WTC11 (cell line): ENCODE measurements around the gene NHERF1. TPM values are rescaled to one million over a fixed set of nuclear protein-coding genes. Genes with fewer than 3 reads are reported as not detected.

Experiments
- ATAC-seq: fragments of 200-7000 bp; cut with Tn5 transposase; 2 replicates; pipeline ENCODE4 v1.10.0; 2021; ENCODE audit warnings: mild to moderate bottlenecking, moderate library complexity
- CTCF ChIA-PET: fragments of 300-600 bp; sonication (Branson Sonifier 250); formaldehyde crosslinking; loops from one replicate; lab custom pipeline; 2021; ENCODE audit warnings: antibody characterized with exemption; lab: Charles Lee
- POLR2A ChIA-PET: fragments of 350-600 bp; sonication (Branson Sonifier 250); formaldehyde crosslinking; loops from one replicate; lab custom pipeline; 2021; ENCODE audit warnings: antibody characterized with exemption; lab: Charles Lee
- DNase-seq: peaks from one replicate; pipeline ENCODE4 v3.0.0; 2021; ENCODE audit warnings: low spot score
- H3K27ac Mint-ChIP-seq: 2 replicates; pipeline ENCODE4 v1.8.0; 2021; ENCODE audit warnings: mixed read lengths
- H3K27me3 Mint-ChIP-seq: 2 replicates; pipeline ENCODE4 v1.8.0; 2021; ENCODE audit warnings: low read depth, mild to moderate bottlenecking, moderate library complexity, mixed read lengths
- H3K36me3 Mint-ChIP-seq: 2 replicates; pipeline ENCODE4 v1.8.0; 2021; ENCODE audit warnings: mixed read lengths
- H3K4me1 Mint-ChIP-seq: 2 replicates; pipeline ENCODE4 v1.8.0; 2022; ENCODE audit warnings: mixed read lengths
- H3K4me3 Mint-ChIP-seq: 2 replicates; pipeline ENCODE4 v1.8.0; 2021; ENCODE audit warnings: mild to moderate bottlenecking, moderate library complexity, mixed read lengths
- H3K9me3 Mint-ChIP-seq: 2 replicates; pipeline ENCODE4 v1.8.0; 2021; ENCODE audit warnings: mixed read lengths
- ESRRA ChIP-seq: sonication (generic); formaldehyde crosslinking; IDR thresholded peaks from 2 replicates; pipeline ENCODE4 v1.8.1; 2022; ENCODE audit warnings: mild to moderate bottlenecking, missing genetic modification reagents, borderline replicate concordance
- FOXK1 ChIP-seq: sonication (generic); formaldehyde crosslinking; IDR thresholded peaks from 2 replicates; pipeline ENCODE4 v1.8.0; 2022; ENCODE audit warnings: mild to moderate bottlenecking, moderate library complexity, missing genetic modification reagents
- GABPB1 ChIP-seq: sonication (generic); formaldehyde crosslinking; IDR thresholded peaks from 2 replicates; pipeline ENCODE4 v1.8.1; 2023; ENCODE audit warnings: mild to moderate bottlenecking, missing genetic modification reagents
- GRHL2 ChIP-seq: fragments of 250-450 bp; sonication (Bioruptor Pico); IDR thresholded peaks from 2 replicates; pipeline ENCODE4 v1.8.0; 2022; ENCODE audit warnings: mild to moderate bottlenecking, moderate library complexity; ENCODE audit not compliant: insufficient replicate concordance, severe bottlenecking
- IRF2 ChIP-seq: sonication (generic); formaldehyde crosslinking; IDR thresholded peaks from 2 replicates; pipeline ENCODE4 v1.8.0; 2022; ENCODE audit warnings: low read depth, missing genetic modification reagents, borderline replicate concordance
- NFATC4 ChIP-seq: fragments of 250-450 bp; sonication (Bioruptor Pico); IDR thresholded peaks from 2 replicates; pipeline ENCODE4 v1.9.0; 2021; ENCODE audit warnings: mild to moderate bottlenecking
- NFE2L1 ChIP-seq: sonication (generic); formaldehyde crosslinking; IDR thresholded peaks from 2 replicates; pipeline ENCODE4 v1.8.1; 2023; ENCODE audit warnings: missing genetic modification reagents
- NFYB ChIP-seq: sonication (generic); formaldehyde crosslinking; conservative IDR thresholded peaks from 2 replicates; pipeline ENCODE4 v1.8.0; 2022; ENCODE audit warnings: low read depth, missing genetic modification reagents
- SMAD3 ChIP-seq: sonication (generic); formaldehyde crosslinking; IDR thresholded peaks from 2 replicates; pipeline ENCODE4 v1.8.0; 2022; ENCODE audit warnings: missing genetic modification reagents, mild to moderate bottlenecking, borderline replicate concordance
- total RNA-seq: library from RNA; stranded (reverse); gene quantifications from 3 replicates; pipeline ENCODE4 v1.2.3, GENCODE V29; 2021
- TF ChIP-seq, protein P1 (sequence below): sonication (generic); formaldehyde crosslinking; IDR thresholded peaks from 2 replicates; pipeline ENCODE4 v1.8.0; 2022; ENCODE audit warnings: mild to moderate bottlenecking, missing genetic modification reagents
- TF ChIP-seq, protein P2 (sequence below): fragments of 250-450 bp; sonication (Bioruptor Pico); IDR thresholded peaks from 2 replicates; pipeline ENCODE4 v1.9.0; 2021; ENCODE audit warnings: mild to moderate bottlenecking
- TF ChIP-seq, protein P3 (sequence below): sonication (generic); formaldehyde crosslinking; IDR thresholded peaks from 2 replicates; pipeline ENCODE4 v1.8.1; 2022; ENCODE audit warnings: low read depth, missing genetic modification reagents, borderline replicate concordance
- TF ChIP-seq, protein P4 (sequence below): sonication (generic); formaldehyde crosslinking; IDR thresholded peaks from 2 replicates; pipeline ENCODE4 v1.8.1; 2022; ENCODE audit warnings: low read depth, mild to moderate bottlenecking, moderate library complexity, missing genetic modification reagents, borderline replicate concordance
- TF ChIP-seq, protein P5 (sequence below): fragments of 250-450 bp; sonication (Bioruptor Pico); IDR thresholded peaks from 2 replicates; pipeline ENCODE4 v1.8.0; 2021; ENCODE audit warnings: mild to moderate bottlenecking
- TF ChIP-seq, protein P6 (sequence below): sonication (generic); formaldehyde crosslinking; IDR thresholded peaks from 2 replicates; pipeline ENCODE4 v1.8.0; 2023; ENCODE audit warnings: mild to moderate bottlenecking, missing genetic modification reagents
- TF ChIP-seq, protein P7 (sequence below): fragments of 250-450 bp; sonication (Bioruptor Pico); IDR thresholded peaks from 2 replicates; pipeline ENCODE4 v1.9.0; 2021; ENCODE audit warnings: mild to moderate bottlenecking, borderline replicate concordance
- TF ChIP-seq, protein P8 (sequence below): sonication (generic); formaldehyde crosslinking; conservative IDR thresholded peaks from 2 replicates; pipeline ENCODE4 v1.8.1; 2022; ENCODE audit warnings: mild to moderate bottlenecking, missing genetic modification reagents

The NHERF1 gene
- total RNA-seq, 1 experiment from 2014 or later, result 111 TPM

DNA sequence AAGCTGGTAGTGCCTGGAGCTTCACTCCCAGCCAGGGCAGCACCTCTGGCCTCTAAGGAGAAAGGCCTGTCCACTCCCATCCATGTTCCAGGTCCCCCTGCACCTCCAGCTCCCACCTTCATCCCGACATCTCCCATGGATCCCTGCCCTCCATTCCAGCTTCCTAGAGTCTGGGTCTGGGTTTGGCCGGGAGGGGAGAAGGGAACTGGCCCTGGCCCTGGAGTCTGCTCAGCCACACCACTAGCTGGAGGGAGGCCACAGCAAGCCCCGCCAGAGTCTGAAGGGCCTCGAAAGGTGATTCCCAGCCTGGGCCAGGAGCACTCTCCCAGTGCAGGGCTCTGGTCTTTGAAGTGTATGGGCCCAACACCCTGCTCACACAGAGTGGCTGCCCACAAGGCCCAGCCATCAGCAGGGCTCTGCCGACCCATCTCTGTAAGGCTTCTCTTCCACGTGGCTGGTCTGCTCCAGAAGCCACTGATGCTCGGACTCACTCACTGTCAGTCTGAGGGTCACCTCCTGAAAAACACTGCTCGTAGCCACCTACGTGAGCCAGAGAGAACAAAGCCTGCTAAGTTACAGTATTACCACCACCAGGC lies 23.0 kb downstream of the NHERF1 start:
- Mint-ChIP-seq H3K4me3 (no peak overlapping the region), H3K27me3 (no peaks in the 10 kb centered on the region)
- TF ChIP-seq, protein P1, sequence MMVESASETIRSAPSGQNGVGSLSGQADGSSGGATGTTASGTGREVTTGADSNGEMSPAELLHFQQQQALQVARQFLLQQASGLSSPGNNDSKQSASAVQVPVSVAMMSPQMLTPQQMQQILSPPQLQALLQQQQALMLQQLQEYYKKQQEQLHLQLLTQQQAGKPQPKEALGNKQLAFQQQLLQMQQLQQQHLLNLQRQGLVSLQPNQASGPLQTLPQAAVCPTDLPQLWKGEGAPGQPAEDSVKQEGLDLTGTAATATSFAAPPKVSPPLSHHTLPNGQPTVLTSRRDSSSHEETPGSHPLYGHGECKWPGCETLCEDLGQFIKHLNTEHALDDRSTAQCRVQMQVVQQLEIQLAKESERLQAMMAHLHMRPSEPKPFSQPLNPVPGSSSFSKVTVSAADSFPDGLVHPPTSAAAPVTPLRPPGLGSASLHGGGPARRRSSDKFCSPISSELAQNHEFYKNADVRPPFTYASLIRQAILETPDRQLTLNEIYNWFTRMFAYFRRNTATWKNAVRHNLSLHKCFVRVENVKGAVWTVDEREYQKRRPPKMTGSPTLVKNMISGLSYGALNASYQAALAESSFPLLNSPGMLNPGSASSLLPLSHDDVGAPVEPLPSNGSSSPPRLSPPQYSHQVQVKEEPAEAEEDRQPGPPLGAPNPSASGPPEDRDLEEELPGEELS, result no peak
- TF ChIP-seq, protein P2, sequence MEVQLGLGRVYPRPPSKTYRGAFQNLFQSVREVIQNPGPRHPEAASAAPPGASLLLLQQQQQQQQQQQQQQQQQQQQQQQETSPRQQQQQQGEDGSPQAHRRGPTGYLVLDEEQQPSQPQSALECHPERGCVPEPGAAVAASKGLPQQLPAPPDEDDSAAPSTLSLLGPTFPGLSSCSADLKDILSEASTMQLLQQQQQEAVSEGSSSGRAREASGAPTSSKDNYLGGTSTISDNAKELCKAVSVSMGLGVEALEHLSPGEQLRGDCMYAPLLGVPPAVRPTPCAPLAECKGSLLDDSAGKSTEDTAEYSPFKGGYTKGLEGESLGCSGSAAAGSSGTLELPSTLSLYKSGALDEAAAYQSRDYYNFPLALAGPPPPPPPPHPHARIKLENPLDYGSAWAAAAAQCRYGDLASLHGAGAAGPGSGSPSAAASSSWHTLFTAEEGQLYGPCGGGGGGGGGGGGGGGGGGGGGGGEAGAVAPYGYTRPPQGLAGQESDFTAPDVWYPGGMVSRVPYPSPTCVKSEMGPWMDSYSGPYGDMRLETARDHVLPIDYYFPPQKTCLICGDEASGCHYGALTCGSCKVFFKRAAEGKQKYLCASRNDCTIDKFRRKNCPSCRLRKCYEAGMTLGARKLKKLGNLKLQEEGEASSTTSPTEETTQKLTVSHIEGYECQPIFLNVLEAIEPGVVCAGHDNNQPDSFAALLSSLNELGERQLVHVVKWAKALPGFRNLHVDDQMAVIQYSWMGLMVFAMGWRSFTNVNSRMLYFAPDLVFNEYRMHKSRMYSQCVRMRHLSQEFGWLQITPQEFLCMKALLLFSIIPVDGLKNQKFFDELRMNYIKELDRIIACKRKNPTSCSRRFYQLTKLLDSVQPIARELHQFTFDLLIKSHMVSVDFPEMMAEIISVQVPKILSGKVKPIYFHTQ (CRISPR knock-in tag), result no peak
- TF ChIP-seq ESRRA (no peak), SMAD3 (CRISPR knock-in tag) (no peak), GABPB1 (no peak), GRHL2 (CRISPR knock-in tag) (no peak), NFYB (CRISPR knock-in tag) (no peak), NFATC4 (CRISPR knock-in tag) (no peak), FOXK1 (CRISPR knock-in tag) (no peak), NFE2L1 (no peak), IRF2 (CRISPR knock-in tag) (no peak)
- TF ChIP-seq, protein P3, sequence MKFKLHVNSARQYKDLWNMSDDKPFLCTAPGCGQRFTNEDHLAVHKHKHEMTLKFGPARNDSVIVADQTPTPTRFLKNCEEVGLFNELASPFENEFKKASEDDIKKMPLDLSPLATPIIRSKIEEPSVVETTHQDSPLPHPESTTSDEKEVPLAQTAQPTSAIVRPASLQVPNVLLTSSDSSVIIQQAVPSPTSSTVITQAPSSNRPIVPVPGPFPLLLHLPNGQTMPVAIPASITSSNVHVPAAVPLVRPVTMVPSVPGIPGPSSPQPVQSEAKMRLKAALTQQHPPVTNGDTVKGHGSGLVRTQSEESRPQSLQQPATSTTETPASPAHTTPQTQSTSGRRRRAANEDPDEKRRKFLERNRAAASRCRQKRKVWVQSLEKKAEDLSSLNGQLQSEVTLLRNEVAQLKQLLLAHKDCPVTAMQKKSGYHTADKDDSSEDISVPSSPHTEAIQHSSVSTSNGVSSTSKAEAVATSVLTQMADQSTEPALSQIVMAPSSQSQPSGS (CRISPR knock-in tag), result no peak
- TF ChIP-seq, protein P4, sequence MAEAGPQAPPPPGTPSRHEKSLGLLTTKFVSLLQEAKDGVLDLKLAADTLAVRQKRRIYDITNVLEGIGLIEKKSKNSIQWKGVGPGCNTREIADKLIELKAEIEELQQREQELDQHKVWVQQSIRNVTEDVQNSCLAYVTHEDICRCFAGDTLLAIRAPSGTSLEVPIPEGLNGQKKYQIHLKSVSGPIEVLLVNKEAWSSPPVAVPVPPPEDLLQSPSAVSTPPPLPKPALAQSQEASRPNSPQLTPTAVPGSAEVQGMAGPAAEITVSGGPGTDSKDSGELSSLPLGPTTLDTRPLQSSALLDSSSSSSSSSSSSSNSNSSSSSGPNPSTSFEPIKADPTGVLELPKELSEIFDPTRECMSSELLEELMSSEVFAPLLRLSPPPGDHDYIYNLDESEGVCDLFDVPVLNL, result no peak
- TF ChIP-seq, protein P5, sequence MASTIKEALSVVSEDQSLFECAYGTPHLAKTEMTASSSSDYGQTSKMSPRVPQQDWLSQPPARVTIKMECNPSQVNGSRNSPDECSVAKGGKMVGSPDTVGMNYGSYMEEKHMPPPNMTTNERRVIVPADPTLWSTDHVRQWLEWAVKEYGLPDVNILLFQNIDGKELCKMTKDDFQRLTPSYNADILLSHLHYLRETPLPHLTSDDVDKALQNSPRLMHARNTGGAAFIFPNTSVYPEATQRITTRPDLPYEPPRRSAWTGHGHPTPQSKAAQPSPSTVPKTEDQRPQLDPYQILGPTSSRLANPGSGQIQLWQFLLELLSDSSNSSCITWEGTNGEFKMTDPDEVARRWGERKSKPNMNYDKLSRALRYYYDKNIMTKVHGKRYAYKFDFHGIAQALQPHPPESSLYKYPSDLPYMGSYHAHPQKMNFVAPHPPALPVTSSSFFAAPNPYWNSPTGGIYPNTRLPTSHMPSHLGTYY, result no peak
- TF ChIP-seq, protein P6, sequence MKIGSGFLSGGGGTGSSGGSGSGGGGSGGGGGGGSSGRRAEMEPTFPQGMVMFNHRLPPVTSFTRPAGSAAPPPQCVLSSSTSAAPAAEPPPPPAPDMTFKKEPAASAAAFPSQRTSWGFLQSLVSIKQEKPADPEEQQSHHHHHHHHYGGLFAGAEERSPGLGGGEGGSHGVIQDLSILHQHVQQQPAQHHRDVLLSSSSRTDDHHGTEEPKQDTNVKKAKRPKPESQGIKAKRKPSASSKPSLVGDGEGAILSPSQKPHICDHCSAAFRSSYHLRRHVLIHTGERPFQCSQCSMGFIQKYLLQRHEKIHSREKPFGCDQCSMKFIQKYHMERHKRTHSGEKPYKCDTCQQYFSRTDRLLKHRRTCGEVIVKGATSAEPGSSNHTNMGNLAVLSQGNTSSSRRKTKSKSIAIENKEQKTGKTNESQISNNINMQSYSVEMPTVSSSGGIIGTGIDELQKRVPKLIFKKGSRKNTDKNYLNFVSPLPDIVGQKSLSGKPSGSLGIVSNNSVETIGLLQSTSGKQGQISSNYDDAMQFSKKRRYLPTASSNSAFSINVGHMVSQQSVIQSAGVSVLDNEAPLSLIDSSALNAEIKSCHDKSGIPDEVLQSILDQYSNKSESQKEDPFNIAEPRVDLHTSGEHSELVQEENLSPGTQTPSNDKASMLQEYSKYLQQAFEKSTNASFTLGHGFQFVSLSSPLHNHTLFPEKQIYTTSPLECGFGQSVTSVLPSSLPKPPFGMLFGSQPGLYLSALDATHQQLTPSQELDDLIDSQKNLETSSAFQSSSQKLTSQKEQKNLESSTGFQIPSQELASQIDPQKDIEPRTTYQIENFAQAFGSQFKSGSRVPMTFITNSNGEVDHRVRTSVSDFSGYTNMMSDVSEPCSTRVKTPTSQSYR, result no peak
- TF ChIP-seq, protein P7, sequence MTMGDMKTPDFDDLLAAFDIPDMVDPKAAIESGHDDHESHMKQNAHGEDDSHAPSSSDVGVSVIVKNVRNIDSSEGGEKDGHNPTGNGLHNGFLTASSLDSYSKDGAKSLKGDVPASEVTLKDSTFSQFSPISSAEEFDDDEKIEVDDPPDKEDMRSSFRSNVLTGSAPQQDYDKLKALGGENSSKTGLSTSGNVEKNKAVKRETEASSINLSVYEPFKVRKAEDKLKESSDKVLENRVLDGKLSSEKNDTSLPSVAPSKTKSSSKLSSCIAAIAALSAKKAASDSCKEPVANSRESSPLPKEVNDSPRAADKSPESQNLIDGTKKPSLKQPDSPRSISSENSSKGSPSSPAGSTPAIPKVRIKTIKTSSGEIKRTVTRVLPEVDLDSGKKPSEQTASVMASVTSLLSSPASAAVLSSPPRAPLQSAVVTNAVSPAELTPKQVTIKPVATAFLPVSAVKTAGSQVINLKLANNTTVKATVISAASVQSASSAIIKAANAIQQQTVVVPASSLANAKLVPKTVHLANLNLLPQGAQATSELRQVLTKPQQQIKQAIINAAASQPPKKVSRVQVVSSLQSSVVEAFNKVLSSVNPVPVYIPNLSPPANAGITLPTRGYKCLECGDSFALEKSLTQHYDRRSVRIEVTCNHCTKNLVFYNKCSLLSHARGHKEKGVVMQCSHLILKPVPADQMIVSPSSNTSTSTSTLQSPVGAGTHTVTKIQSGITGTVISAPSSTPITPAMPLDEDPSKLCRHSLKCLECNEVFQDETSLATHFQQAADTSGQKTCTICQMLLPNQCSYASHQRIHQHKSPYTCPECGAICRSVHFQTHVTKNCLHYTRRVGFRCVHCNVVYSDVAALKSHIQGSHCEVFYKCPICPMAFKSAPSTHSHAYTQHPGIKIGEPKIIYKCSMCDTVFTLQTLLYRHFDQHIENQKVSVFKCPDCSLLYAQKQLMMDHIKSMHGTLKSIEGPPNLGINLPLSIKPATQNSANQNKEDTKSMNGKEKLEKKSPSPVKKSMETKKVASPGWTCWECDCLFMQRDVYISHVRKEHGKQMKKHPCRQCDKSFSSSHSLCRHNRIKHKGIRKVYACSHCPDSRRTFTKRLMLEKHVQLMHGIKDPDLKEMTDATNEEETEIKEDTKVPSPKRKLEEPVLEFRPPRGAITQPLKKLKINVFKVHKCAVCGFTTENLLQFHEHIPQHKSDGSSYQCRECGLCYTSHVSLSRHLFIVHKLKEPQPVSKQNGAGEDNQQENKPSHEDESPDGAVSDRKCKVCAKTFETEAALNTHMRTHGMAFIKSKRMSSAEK (CRISPR knock-in tag), result no peak
- TF ChIP-seq, protein P8, sequence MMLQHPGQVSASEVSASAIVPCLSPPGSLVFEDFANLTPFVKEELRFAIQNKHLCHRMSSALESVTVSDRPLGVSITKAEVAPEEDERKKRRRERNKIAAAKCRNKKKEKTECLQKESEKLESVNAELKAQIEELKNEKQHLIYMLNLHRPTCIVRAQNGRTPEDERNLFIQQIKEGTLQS (CRISPR knock-in tag), result no peak
- TF ChIP-seq, all 79 proteins: peak for 0
- Mint-ChIP-seq H3K9me3 (no peaks in the 10 kb centered on the region), H3K4me1 (peaks cover 13% of the 10 kb centered on the region), H3K27ac (no peak overlapping the region), H3K36me3 (peaks cover 39% of the 10 kb centered on the region)
- ChIA-PET POLR2A (interaction anchor here (0.6 to 1.6 kb wide), 3 partner anchors 18 to 34 kb away, joined by 3 to 11 read pairs (median 7); partner anchors contain the start of gene RAB37), CTCF (interaction anchor here (0.5 to 12.0 kb wide), 27 partner anchors 9 to 409 kb away, joined by 3 to 262 read pairs (median 5); partner anchors contain the start of genes CD300H, FDXR and RAB37)
- ATAC-seq, result no peak
- no peak for DNase-seq
